Measurements from ENCODE around the gene LDB2. TPM values are rescaled to one million over a fixed set of nuclear protein-coding genes. Genes with fewer than 3 reads are reported as not detected.

Gene LDB2
- polyA plus RNA-seq, 3 donors: 4.5 to 55.4 (median 37.7) TPM

DNA sequence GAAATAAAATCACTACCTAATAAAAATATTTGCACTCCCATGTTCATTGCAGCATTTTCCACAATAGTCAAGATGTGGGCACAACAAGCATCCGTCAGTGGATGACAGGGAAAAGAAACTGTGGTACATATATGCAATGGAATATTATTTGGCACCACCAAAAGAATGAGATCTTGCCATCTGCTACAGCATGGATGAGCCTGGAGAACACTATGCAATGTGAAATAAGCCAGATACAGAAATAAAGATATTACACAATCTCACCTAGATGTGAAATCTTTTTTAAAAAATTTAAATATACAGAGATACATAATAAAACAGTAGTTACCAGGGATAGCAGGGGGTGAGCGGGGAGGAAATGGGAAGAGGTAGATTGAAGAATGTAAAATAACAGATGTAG, 44.8 kb downstream of the LDB2 start:
- H3K27ac ChIP-seq (ENCODE audit: low read depth, low read length): no peak overlapping the region
- 86 to 96% (median 95%) methylated on average over 2 of the region's 2 CpGs for WGBS, 3 donors

GRCh38 chr4:16852644-16853043, 45.8 kb downstream of the LDB2 start:
- H3K27ac ChIP-seq (ENCODE audit: low read depth, low read length): no peak overlapping the region

GRCh38 chr4:16852228-16852627, 46.2 kb downstream of the LDB2 start:
- no peak overlapping the region for H3K27ac ChIP-seq (ENCODE audit: low read depth, low read length)
- 54 to 73% (median 63%) methylated on average over 2 of the region's 2 CpGs for WGBS, 3 donors

DNA sequence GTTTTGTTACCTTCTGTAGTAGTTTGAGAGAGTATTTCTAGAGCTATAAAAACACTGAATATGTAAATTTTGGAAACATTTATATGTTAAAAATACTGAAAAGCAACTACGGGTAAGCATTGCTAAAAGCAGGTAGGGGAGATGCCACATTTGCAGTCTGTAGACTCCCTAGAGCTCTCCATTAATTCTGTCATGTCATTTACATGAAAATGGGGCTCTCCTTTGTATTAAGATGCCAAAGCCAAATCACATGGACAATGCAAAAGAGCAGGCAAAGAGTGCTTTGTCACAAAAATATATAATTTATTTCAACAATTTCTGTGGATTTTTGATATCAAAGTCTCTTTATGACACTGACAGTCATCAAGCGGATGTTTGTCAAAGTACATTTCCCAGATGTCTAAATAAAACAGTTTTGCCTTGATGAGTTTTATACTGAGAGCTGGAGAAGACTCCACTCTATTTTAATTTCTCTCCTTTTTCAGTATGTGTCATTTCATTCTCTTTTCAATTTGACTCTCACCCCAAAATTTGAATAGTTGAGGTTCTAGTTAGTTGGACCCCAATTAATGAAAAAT, 51.8 kb downstream of the LDB2 start:
- no peak overlapping the region for H3K27ac ChIP-seq (ENCODE audit: low read depth, low read length)
- 81 to 95% (median 92%) methylated on average over 2 of the region's 2 CpGs for WGBS, 3 donors

GRCh38 chr4:16844816-16845586, 53.4 kb downstream of the LDB2 start:
- 46 to 72% (median 59%) methylated on average over 6 of the region's 6 CpGs for WGBS, 3 donors
- no peak overlapping the region for H3K27ac ChIP-seq (ENCODE audit: low read depth, low read length)

GRCh38 chr4:16843831-16844508, 54.5 kb downstream of the LDB2 start:
- WGBS, 3 donors: 86 to 95% (median 90%) methylated on average over 6 of the region's 6 CpGs
- no peak overlapping the region for H3K27ac ChIP-seq (ENCODE audit: low read depth, low read length)

DNA sequence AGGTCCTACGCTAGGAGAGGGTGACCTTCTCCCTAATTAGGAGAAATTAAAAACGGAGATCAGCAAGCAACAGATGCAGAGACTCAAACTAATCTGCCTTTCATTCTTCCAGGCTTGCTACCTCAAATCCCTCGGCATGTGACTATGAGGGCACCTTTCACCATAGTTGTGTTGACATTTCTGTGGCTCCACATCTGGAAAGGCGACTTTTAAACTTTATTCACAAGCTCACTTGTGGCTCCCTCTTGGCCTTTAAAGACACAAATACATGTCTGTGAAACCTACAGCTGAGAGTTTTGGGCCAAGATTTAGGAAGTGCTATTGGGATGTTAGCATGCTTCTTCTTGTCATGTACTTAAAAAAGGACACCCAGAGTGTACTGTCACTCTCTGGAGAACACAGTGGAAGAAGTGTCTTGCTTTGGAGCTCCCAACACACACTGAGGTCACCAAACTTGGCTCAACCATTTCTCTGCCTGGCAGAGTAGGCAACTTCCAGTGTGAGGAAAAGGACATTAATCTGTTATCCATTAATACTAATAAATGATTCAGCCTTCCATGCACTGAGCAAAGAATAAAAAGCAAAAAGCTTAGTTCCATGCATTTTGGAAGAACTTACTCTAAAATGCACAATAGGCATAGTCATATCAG, 60.1 kb downstream of the LDB2 start:
- 53 to 76% (median 74%) methylated on average over 4 of the region's 4 CpGs for WGBS, 3 donors
- no peak overlapping the region for H3K27ac ChIP-seq (ENCODE audit: low read depth, low read length)

DNA sequence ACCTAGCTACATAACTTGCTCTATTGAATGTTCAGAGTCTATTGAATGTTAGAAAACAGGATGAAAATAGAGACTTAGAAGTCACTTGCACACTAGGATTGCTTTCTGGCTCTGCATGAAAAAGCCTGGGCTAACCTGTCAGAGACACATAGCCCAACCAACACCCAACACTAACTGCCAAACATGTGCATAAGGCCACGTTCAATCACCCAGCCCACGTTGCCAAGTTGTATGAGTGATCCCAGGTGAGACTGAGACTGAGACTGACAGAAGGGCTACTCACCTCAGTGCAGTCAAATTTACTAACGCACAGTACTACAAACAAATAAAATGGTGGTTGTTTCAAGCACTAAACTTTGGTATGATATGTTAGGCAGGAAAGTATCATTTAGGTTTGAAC, 61.0 kb downstream of the LDB2 start:
- WGBS, 3 donors: 63 to 86% (median 78%) methylated on average over 3 of the region's 3 CpGs

DNA sequence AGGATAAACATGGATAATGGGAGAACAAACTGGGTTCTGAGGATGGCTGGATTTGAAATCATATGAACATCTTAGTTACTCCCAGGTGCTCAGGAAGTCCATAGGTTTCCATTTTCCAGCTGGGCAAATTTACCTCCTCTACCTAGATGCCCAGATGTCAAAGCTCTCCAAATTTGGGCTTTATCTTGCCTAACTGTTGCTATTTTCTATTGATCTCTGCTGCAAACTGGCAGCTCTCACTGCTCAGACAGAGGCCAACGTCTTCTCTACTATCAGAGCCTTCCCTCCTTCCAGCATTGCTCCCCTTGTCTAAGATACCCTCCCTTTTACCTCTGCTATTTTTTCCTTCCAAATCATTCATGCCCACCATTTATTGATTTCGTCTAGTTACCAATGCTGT, 62.1 kb downstream of the LDB2 start:
- H3K27ac ChIP-seq (ENCODE audit: low read depth, low read length): no peak overlapping the region
- WGBS, 3 donors: 69 to 84% (median 80%) methylated on average over 2 of the region's 2 CpGs

More for the DNA sequence above, 61.0 kb downstream of the LDB2 start:
- H3K27ac ChIP-seq (ENCODE audit: low read depth, low read length): no peak overlapping the region

DNA sequence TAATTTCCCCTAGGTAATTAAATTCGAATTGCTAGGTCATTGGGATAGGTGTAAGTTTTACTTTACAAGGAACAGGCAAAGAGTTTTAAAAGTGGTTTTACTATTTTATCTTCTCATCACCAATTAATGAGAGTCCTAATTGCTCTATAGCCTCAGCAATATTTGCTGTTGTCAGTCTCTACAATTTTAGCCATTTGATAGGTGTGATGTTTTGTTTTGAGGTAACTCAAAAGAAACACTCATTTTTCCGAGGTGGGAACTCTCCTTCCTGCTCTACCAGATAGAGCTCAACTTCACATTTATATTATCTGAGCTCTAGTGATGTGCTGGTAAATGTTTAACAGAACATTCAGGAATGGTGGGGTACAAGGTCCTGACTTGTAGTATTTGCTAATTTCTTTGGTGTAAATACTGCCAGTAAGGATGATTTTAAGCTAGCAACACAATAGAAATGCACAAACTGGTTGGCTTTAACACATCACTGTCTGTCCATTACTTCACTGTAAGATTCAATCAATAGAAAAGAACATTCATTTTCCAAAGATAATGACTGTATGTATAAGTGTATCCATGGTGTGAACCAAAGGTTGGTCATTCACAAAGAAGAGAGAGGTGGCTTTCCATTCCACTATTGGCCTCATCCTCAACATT, 62.7 kb downstream of the LDB2 start:
- WGBS, 3 donors: 61 to 84% (median 83%) methylated on average over 2 of the region's 2 CpGs
- no peak overlapping the region for H3K27ac ChIP-seq (ENCODE audit: low read depth, low read length)

DNA sequence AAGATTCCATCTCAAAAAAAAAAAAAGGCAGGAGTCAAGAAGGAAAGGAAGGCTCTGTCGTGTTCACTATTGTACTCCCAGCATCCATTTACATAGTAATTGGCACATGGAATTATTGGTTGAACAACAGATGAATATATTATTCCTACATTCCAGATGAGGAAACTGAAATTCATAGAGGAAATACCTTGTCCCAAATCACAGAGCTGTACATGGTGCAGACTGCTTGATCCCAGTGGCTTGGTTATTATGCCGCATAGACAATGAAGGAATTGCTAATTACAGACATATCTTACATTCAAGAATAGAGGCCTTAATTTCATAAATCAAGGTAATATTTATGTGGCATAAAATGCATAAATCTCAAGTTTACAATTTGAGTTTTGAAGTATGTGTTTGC, 63.6 kb downstream of the LDB2 start:
- no peak overlapping the region for H3K27ac ChIP-seq (ENCODE audit: low read depth, low read length)
- WGBS, 3 donors: 89 to 96% (median 90%) methylated on average over 2 of the region's 2 CpGs

DNA sequence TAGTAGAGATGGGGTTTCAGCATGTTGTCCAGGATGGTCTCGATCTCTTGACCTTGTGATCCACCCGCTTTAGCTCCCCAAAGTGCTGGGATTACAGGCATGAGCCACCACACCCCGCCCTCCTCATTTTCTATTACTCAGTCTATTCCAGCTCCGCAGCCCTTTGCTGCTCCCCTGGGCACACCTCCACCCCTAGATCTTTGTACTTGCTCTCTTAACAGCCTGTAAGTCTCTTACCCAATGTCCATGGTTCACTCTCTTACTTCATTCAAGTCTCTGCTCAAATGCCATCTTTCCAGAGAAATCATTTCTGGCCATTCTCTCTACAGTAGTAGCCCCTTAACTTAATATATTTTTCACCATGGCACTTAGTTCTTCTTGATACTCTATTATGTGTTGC, 64.7 kb downstream of the LDB2 start:
- 86 to 94% (median 92%) methylated on average over 4 of the region's 4 CpGs for WGBS, 3 donors

DNA sequence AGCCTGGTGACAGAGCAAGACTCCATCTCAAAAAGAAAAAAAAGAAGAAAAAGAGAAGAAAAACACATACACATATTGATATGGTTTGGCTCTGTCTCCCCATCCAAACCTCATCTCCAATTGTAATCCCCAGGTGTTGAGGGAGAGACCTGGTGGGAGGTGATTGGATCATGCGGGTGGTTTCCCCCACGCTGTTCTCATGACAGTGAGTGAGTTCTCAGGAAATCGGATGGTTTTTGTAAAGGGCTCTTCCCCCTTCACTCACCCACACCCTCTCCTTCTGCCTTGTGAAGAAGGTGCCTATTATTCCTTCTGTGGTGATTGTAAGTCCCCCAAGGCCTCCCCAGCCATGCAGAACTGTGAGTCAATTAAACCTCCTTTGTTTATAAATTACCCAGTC, 68.4 kb downstream of the LDB2 start:
- no peak overlapping the region for H3K27ac ChIP-seq (ENCODE audit: low read depth, low read length)
- 68 to 92% (median 89%) methylated on average over 3 of the region's 3 CpGs for WGBS, 3 donors

More for the DNA sequence above, 64.7 kb downstream of the LDB2 start:
- H3K27ac ChIP-seq (ENCODE audit: low read depth, low read length): no peak overlapping the region

DNA sequence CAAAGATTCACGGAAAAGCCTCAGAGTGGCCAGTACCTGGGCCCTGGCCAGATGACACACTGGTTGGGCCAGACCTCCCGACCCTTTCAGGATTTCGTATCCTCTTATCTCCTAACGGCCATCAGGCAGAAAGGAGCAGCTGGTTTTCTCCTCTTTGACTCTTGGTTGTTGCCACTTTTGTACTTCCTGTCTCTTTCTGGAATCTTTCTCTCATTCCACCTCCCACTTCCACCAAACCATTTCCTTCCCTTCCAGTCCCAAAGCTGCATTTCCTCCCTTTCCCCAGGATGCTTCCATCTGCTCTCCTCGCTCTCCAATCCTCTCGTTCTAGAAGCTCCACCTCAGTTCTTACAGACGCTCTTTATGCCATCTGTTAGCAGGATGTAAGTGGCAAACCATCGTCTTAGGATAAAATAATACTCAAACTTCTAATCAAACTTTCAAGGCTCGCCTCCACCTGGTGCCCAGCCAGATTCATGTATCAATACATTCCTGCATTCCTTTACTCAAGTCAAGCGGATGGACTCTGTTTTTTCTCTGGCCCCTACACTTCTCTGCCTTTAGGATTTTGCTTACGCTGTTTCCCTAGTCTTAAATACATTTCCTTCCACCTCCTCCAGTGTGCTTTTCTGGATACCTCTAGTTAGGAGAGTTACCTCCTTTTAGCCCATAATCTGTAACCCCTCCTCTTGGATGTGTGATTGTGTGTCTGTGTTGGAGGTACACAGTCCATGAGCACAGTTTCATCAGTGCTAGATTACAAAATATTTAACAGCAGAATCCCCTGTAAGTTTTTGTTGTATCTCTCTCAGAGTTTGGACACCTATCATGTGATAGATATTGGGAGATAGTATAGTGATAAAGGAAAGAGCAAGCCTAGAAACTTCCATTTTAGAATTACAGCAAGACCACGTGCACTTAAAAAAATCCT, 70.4 kb downstream of the LDB2 start:
- WGBS, 3 donors: 58 to 69% (median 67%) methylated on average over 12 of the region's 12 CpGs
- no peak overlapping the region for H3K27ac ChIP-seq (ENCODE audit: low read depth, low read length)

DNA sequence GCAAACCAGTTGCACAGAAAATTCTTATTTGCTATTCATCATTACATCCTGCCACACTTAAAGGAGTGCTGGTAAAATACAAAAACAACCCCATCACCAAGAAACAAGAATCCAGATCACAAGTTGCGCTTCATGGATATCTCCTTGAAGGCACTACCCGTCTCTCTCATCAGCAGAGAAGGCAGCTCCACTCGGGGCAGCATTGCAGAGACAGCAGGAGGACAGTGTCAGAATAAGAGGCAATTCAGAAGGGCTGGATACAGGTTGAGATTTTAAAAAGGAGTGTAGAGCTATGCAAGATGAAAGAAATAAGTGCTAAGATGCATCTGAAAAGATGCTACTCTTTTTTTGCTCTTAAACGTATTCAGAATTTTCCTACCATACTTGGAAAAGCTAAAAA, 71.4 kb downstream of the LDB2 start:
- H3K27ac ChIP-seq (ENCODE audit: low read depth, low read length): no peak overlapping the region
- WGBS, 3 donors: 35 to 46% (median 43%) methylated on average over 4 of the region's 4 CpGs

DNA sequence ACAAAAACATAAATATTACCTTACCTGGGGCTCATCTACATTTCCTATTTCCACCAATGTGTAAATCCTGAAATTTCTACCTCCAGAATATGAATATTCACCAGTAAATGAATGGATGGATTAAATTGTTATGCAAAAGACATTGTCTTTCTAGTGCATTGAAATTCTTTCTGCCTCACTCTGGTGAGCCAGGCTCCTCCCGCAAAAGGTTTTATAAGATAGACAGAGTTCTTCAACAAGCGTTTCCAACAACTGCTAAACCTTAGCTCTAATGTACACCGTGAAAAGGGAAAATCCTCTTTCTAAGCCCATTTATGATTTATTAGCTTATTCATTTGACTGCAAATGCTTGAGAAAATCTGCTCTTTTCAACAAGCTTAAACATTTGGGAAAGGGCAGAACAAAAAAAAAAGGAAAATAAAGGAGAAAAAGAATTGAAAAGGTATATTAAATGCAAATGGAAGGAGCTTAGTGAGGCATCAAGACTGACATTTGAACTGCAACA, 72.0 kb downstream of the LDB2 start:
- H3K27ac ChIP-seq (ENCODE audit: low read depth, low read length): no peak overlapping the region
- 80 to 90% (median 87%) methylated on average over 3 of the region's 3 CpGs for WGBS, 3 donors

DNA sequence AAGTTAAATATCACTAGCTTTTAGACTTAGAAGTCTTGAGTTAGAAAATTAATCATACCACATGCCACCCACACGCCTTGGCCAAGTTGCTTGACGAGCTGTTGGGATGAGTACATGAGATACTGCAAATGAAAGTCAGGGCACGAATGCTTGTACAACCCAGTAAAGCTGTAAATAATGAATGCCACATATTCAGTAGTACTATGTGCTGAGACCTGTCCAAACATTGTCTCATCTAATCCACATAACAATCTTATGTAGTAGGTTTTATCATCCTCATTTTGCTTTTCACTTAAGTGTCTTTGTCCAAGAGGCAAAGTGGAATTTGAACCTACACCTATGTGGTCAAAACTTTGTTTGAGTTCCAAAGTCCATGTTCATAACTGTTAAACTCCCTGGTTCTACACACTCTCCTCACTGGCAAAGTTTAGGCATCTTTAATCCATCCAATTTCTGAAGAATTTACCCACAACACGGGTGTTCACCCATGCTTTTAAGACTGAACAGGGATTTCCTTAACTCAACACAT, 74.1 kb downstream of the LDB2 start:
- 63 to 93% (median 86%) methylated on average over 4 of the region's 4 CpGs for WGBS, 3 donors
- no peak overlapping the region for H3K27ac ChIP-seq (ENCODE audit: low read depth, low read length)

All from adipose tissue (tissue), 3 donors.